ENCODE measurements around the gene NPFF. TPM values are rescaled to one million over a fixed set of nuclear protein-coding genes. Genes with fewer than 3 reads are reported as not detected.

NPFF gene
- total RNA-seq, 1 donor from 2014 or later, result not detected

DNA sequence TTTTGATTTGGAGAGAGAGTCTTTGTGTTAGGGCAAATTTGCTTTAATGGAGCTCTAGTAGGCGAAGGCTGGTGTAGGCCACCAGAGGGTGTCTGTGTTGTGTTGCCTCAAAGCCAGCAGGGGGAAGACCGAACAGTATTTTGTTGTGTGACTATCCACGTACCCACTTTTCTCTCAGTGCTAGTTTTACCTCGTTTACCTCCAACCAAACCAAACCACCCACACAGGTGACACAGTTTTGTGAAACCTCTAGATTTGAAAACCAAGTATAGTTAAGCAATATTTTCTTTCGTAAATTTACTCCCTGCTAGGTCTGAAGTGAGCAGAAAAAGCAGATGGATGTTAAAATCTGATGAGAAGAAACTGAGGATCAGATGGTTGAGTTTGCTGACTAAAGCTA lies 36.3 kb upstream of the NPFF start:
- H3K4me3 ChIP-seq, result no peak overlapping the region
- no peaks in the 10 kb centered on the region for H3K27me3 ChIP-seq
- peaks cover 0 to 33% of the 10 kb centered on the region in 2 donors for H3K36me3 ChIP-seq
- no peak for DNase-seq (ENCODE audit: extremely low spot score in 2 of 2)
- H3K27ac ChIP-seq, result peak overlapping the region; percentile 42
- intact Hi-C loops (cut with DNase I), result loop anchor here (2.0 kb wide), 1 partner anchor 133 kb away; the partner anchor contains the start of gene ATP5MC2
- H3K9me3 ChIP-seq, result no peaks in the 10 kb centered on the region
- no peaks in the 10 kb centered on the region for H3K4me1 ChIP-seq
- TF ChIP-seq POLR2AphosphoS5 (IDR thresholded peaks at IDR 0.05; ENCODE audit: insufficient read depth in 1 of 2, low read depth in 1 of 2), result peak in 1 of 2 donors; percentile 37
- no peak for TF ChIP-seq POLR2A (IDR thresholded peaks at IDR 0.05)
- TF ChIP-seq, protein P1, sequence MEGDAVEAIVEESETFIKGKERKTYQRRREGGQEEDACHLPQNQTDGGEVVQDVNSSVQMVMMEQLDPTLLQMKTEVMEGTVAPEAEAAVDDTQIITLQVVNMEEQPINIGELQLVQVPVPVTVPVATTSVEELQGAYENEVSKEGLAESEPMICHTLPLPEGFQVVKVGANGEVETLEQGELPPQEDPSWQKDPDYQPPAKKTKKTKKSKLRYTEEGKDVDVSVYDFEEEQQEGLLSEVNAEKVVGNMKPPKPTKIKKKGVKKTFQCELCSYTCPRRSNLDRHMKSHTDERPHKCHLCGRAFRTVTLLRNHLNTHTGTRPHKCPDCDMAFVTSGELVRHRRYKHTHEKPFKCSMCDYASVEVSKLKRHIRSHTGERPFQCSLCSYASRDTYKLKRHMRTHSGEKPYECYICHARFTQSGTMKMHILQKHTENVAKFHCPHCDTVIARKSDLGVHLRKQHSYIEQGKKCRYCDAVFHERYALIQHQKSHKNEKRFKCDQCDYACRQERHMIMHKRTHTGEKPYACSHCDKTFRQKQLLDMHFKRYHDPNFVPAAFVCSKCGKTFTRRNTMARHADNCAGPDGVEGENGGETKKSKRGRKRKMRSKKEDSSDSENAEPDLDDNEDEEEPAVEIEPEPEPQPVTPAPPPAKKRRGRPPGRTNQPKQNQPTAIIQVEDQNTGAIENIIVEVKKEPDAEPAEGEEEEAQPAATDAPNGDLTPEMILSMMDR (IDR thresholded peaks at IDR 0.05), result peak; percentile 62 to 84 (median 72)

DNA sequence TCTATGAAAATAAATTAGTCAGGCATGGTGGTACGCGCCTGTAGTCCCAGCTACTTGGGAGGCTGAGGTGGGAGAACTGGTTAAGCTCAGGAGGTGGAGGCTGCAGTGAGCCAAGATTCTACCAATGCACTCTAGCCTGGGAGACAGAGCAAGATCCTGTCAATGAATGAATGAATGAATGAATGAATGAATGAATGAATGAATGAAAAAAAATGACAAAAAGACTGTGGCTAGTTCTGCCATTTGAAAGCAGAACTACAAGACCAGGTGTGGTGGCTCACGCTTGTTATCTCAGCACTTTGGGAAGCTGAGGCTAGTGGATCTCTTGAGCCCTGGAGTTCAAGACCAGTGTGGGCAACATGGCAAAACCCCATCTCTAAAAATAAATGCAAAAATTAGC lies 32.2 kb upstream of the NPFF start:
- H3K9me3 ChIP-seq, result no peaks in the 10 kb centered on the region
- H3K4me1 ChIP-seq, result no peaks in the 10 kb centered on the region
- no peak for TF ChIP-seq POLR2AphosphoS5 (IDR thresholded peaks at IDR 0.05; ENCODE audit: insufficient read depth in 1 of 2, low read depth in 1 of 2)
- no peak for TF ChIP-seq POLR2A (IDR thresholded peaks at IDR 0.05)
- TF ChIP-seq, protein P1 (IDR thresholded peaks at IDR 0.05), result no peak
- H3K4me3 ChIP-seq, result no peak overlapping the region
- H3K27me3 ChIP-seq, result no peaks in the 10 kb centered on the region
- H3K36me3 ChIP-seq, result peaks cover 0 to 50% of the 10 kb centered on the region in 2 donors
- no peak overlapping the region for H3K27ac ChIP-seq
- no peak for DNase-seq (ENCODE audit: extremely low spot score in 2 of 2)
- intact Hi-C loops (cut with DNase I), result no loop called here

DNA sequence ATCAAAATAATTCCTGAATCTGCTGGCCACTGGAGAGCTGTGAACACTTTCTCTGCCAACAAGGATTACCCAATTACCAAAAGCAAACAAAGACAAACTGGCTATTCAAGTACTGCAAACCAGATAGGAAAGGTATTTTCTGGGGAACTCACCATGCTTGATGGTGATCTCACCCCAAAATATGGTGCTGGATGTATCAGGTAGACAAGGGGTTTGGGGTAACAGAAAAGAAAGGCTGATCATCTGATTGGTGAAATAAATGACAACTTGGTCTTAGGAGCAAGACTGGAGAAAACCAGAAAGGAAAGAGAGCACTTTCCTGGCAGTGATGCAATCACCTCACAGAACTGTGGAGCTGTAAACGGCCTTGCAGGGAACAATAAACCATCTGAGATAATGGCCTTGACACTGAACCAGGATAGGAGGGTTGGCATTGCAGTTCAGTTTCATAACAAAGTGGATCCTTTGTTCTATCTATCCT lies 31.0 kb upstream of the NPFF start:
- no peaks in the 10 kb centered on the region for H3K27me3 ChIP-seq
- H3K27ac ChIP-seq, result no peak overlapping the region
- H3K36me3 ChIP-seq, result peaks cover 0 to 63% of the 10 kb centered on the region in 2 donors
- H3K4me3 ChIP-seq, result no peak overlapping the region
- intact Hi-C loops (cut with DNase I), result no loop called here
- DNase-seq (ENCODE audit: extremely low spot score in 2 of 2), result no peak
- no peaks in the 10 kb centered on the region for H3K4me1 ChIP-seq
- H3K9me3 ChIP-seq, result no peaks in the 10 kb centered on the region
- TF ChIP-seq, protein P1 (IDR thresholded peaks at IDR 0.05), result no peak
- TF ChIP-seq POLR2AphosphoS5 (IDR thresholded peaks at IDR 0.05; ENCODE audit: insufficient read depth in 1 of 2, low read depth in 1 of 2) (peak in 1 of 2 donors; percentile 63), POLR2A (IDR thresholded peaks at IDR 0.05) (no peak)

DNA sequence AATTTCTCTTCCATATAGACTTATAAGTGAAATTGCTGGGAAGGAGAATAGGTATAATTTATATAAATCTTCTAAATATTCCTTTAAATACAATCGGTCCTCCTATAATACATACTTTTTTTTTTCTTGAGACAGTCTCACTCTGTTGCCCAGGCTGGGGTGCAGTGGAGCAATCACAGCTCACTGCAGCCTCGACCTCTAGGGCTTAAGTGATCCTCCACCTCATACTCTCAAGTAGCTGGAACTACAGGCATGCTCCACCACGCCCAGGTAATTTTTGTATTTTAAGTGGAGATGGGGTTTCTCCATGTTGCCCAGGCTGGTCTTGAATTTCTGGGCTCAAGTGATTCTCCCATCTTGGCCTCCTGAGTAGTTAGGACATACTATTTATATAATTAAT lies 29.7 kb upstream of the NPFF start:
- H3K4me1 ChIP-seq, result no peaks in the 10 kb centered on the region
- TF ChIP-seq POLR2A (IDR thresholded peaks at IDR 0.05) (no peak), POLR2AphosphoS5 (IDR thresholded peaks at IDR 0.05; ENCODE audit: insufficient read depth in 1 of 2, low read depth in 1 of 2) (no peak)
- TF ChIP-seq, protein P1 (IDR thresholded peaks at IDR 0.05), result no peak
- no peak overlapping the region for H3K4me3 ChIP-seq
- no peak overlapping the region for H3K27ac ChIP-seq
- no peaks in the 10 kb centered on the region for H3K9me3 ChIP-seq
- H3K36me3 ChIP-seq, result peaks cover 0 to 66% of the 10 kb centered on the region in 2 donors
- intact Hi-C loops (cut with DNase I), result no loop called here
- no peaks in the 10 kb centered on the region for H3K27me3 ChIP-seq
- no peak for DNase-seq (ENCODE audit: extremely low spot score in 2 of 2)

DNA sequence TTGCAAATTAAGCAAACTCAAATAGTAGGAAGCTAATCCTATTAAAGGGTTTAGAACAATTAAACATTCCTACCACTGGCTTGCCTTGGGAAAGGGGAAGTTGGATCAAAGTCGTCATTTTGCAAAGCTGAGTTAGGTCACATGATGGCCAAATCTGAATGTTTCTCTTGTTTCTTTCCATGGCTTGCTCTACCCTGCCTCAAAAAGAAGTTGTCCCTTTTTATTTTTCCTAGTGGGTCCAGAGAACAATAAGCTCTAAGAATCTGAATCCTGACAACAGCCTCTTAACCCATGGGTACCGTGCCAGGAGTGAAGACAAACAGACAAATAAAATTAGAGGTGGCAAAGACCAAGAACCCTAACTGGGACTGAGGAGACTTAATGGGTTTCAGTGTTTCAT lies 26.2 kb upstream of the NPFF start:
- Histone ChIP-seq H3K27me3 (no peaks in the 10 kb centered on the region), H3K4me1 (no peaks in the 10 kb centered on the region), H3K9me3 (no peaks in the 10 kb centered on the region), H3K36me3 (peaks cover 0 to 76% of the 10 kb centered on the region in 2 donors), H3K27ac (no peak overlapping the region), H3K4me3 (no peak overlapping the region)
- no peak for TF ChIP-seq POLR2A (IDR thresholded peaks at IDR 0.05)
- TF ChIP-seq POLR2AphosphoS5 (IDR thresholded peaks at IDR 0.05; ENCODE audit: insufficient read depth in 1 of 2, low read depth in 1 of 2), result no peak
- TF ChIP-seq, protein P1 (IDR thresholded peaks at IDR 0.05), result no peak
- no peak for DNase-seq (ENCODE audit: extremely low spot score in 2 of 2)
- intact Hi-C loops (cut with DNase I), result no loop called here
